DMS 273 treated with DMSO at 0.1 percent for 48 hours (cell line): ENCODE data around the gene ITGB5.

Experiments used
- DNase-seq: peaks from one replicate; lab custom pipeline; 2025; lab: John Stamatoyannopoulos, UW

The ITGB5 gene

GRCh38 chr3:124887177-124887931 is at the start of gene ITGB5:
Gene ITGB5, minus strand, starts transcription at chr3:124887365. Its CDS starts 365 bp downstream, at chr3:124887000.
- peak; percentile 44 for DNase-seq

GRCh38 chr3:124935794-124936542 is 48.8 kb upstream of the ITGB5 start:
- DNase-seq: no peak

GRCh38 chr3:124935264-124935663 is 48.1 kb upstream of the ITGB5 start:
- DNase-seq: no peak

- DNase-seq: no peak
Measured at GRCh38 chr3:124934577-124934976, 47.4 kb upstream of the ITGB5 start, which contains the start of gene MUC13. Gene MUC13, minus strand, starts transcription at chr3:124934751. Its CDS starts 39 bp downstream, at chr3:124934712.

- peak; percentile 47 for DNase-seq
Measured at GRCh38 chr3:124928333-124929202, 41.4 kb upstream of the ITGB5 start.

GRCh38 chr3:124927574-124928045 is 40.4 kb upstream of the ITGB5 start:
- no peak for DNase-seq

GRCh38 chr3:124926426-124927101 is 39.4 kb upstream of the ITGB5 start:
- DNase-seq: no peak

GRCh38 chr3:124924741-124925140 is 37.6 kb upstream of the ITGB5 start:
- DNase-seq: no peak

GRCh38 chr3:124923833-124924232 is 36.7 kb upstream of the ITGB5 start:
- DNase-seq: no peak

GRCh38 chr3:124920718-124921117 is 33.6 kb upstream of the ITGB5 start:
- DNase-seq: no peak

GRCh38 chr3:124919756-124920155 is 32.6 kb upstream of the ITGB5 start:
- no peak for DNase-seq

GRCh38 chr3:124918524-124918923 is 31.4 kb upstream of the ITGB5 start:
- no peak for DNase-seq

GRCh38 chr3:124916837-124917409 is 29.8 kb upstream of the ITGB5 start:
- no peak for DNase-seq

- no peak for DNase-seq
Measured at GRCh38 chr3:124915254-124915653, 28.1 kb upstream of the ITGB5 start.

GRCh38 chr3:124907957-124908356 is 20.8 kb upstream of the ITGB5 start:
- no peak for DNase-seq

- no peak for DNase-seq
Measured at GRCh38 chr3:124904835-124905492, 17.8 kb upstream of the ITGB5 start.

- no peak for DNase-seq
Measured at GRCh38 chr3:124903896-124904834, 17.0 kb upstream of the ITGB5 start.

GRCh38 chr3:124896824-124897526 is 9.8 kb upstream of the ITGB5 start:
- no peak for DNase-seq

- no peak for DNase-seq
Measured at GRCh38 chr3:124895756-124896155, 8.6 kb upstream of the ITGB5 start.
